KOPT-K1 (cell line): ENCODE measurements around the gene LRGUK.
"Not testable (repeated sequence)": the region's sequence is repeated elsewhere in the genome, so short reads cannot be mapped to it uniquely, and the experiment has no call there.

Experiments used
- H3K27ac ChIP-seq: fragments of 200-600 bp; sonication (generic); 2 replicates; pipeline ENCODE4 v1.5.1; 2016; ENCODE audit warnings: antibody characterized with exemption, mild to moderate bottlenecking, low read depth, low read length; ENCODE audit not compliant: poor library complexity, severe bottlenecking
- H3K36me3 ChIP-seq: fragments of 200-600 bp; sonication (generic); 2 replicates; pipeline ENCODE4 v1.5.1; 2017; ENCODE audit warnings: antibody characterized with exemption, mild to moderate bottlenecking, low read length, moderate library complexity; ENCODE audit not compliant: insufficient read depth
- H3K9me3 ChIP-seq: fragments of 200-600 bp; sonication (generic); 2 replicates; pipeline ENCODE4 v1.5.1; 2017; ENCODE audit warnings: antibody characterized with exemption, low read length, mild to moderate bottlenecking; ENCODE audit not compliant: insufficient read depth, poor library complexity, severe bottlenecking

Gene LRGUK

DNA sequence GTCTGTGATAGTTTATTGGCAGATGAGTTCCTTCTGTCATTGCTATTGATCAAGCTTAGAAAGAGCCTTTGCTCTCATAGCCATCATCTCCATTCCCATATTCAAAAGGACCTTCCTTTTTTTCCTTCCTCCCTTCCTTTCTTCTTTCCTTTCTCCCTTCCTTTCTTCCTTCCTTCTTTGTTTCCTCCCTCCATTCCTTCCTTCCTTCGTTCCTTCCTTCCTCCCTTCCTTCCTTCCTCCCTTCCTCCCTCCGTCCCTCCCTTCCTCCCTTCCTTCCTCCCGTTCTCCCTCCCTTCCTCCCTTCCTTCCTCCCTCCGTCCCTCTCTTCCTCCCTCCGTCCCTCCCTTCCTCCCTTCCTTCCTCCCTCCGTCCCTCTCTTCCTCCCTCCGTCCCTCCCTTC is 104.2 kb downstream of the LRGUK start:
- peaks cover 10% of the 10 kb centered on the region for H3K9me3 ChIP-seq
- H3K36me3 ChIP-seq, H3K27ac ChIP-seq: not testable (repeated sequence)

DNA sequence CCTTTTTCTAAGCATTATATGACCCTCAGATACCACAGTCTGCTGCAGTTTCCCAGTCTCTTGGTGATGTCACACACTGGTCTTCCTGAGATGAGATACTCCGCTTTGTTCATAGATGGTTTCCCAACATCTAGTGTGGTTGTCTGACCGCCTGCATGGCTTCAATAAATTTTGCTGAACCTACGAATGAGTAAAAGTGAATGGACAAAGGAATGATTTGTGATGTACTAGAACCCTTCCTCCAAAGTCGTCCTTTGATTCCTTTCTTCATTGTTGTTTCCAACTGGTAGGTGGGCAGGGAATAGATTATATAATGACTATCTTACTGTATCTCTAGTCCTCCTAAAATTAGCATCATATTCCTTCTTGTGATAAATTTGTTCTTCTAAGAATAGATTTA is 107.1 kb downstream of the LRGUK start:
- Histone ChIP-seq H3K9me3 (no peaks in the 10 kb centered on the region), H3K27ac (no peak overlapping the region), H3K36me3 (no peaks in the 10 kb centered on the region)

DNA sequence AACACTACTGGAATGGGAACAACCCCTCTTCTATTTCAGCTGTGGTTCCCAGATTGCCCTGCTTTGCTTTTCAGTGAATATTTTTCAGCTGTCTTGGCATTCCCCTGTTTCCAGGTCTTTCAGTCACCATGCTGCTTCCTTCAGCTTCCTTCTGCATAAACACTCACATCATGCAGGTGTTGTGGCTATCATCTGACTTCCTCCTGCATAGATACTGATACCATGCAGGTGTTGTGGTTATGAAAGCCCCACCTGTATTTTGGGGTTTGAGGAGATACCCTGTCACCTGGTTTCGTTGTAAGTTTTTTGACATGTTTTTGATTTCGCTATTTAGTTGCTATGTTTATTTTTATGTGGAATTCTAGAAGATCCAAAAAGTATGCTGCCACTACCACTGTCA is 118.1 kb downstream of the LRGUK start:
- Histone ChIP-seq H3K9me3 (no peaks in the 10 kb centered on the region), H3K27ac (no peak overlapping the region), H3K36me3 (no peaks in the 10 kb centered on the region)

DNA sequence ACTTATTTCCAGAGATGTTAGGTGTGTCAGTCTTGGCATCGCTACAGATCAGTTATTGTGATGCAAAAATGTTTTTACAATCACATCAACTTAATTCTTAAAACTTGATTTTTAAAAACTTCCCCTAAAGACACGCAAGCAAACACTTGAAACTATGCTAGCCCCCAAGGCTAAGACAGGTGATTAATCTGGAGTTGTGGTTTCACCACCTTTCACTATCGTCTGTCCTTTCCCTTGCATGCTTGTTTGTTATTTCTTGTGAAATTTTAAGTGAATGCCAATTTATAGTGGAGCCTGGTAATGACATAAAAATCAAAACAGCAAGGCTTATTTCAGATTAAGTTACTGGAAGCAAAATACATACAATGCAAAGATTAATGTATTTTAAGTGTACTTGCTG is 119.2 kb downstream of the LRGUK start:
- Histone ChIP-seq H3K27ac (no peak overlapping the region), H3K9me3 (no peaks in the 10 kb centered on the region), H3K36me3 (no peaks in the 10 kb centered on the region)

DNA sequence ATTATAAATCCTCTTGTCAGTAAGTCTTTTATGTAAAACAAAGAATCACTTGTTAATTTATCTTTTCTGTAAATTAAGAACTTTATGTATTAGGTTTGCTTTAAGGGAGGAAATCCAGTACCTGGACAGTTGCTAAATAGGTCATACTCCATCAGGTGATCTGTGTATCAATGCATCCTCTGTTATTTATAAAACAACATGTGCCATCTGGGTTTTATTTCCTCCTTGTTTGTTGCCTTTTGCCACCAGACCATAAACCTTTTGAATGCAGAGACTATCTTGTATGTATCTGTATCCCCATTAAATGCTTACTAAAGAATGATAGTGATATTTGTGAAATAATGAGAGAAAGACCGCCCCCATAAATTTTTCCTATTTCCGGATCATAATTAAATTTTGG is 119.6 kb downstream of the LRGUK start:
- Histone ChIP-seq H3K27ac (no peak overlapping the region), H3K36me3 (no peaks in the 10 kb centered on the region), H3K9me3 (no peaks in the 10 kb centered on the region)

DNA sequence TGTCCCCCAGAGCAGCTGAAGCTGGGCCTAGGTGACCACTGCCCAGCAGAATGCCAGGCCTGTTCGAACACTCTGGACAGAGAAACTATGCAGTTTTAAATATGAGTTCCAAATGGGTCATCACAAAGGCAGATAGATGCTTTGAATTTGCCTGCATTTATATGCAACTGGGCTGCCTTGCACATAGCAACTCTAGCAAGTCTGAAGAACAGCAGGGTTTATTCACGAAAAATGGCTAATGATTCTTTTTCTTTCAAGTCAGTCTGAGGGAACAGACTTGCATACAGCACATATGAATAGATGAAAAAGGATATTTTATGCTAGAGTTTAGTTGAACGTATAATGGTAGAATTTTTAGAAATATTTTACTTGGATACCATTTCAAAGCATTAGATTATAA is 121.1 kb downstream of the LRGUK start:
- H3K27ac ChIP-seq: no peak overlapping the region
- no peaks in the 10 kb centered on the region for H3K9me3 ChIP-seq
- no peaks in the 10 kb centered on the region for H3K36me3 ChIP-seq

DNA sequence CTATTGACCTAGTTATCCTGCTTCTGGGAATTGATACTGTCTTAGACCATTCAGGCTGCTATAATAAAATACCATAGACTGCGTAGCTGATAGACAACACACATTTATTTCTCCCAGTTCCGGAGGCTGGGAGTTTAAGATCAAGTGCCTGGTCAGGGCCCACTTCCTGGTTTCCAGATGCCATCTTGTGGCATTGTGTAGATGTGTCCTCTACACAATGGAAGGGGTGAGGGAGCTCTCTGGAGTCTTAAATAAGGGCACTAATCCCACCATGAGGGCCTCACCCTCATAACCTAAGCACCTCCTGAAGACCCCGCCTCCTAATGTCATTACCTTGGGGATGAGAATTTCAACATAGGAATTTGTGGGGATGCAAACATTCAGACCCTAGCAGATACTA is 127.2 kb downstream of the LRGUK start:
- peaks cover 5% of the 10 kb centered on the region for H3K9me3 ChIP-seq
- no peaks in the 10 kb centered on the region for H3K36me3 ChIP-seq
- no peak overlapping the region for H3K27ac ChIP-seq

DNA sequence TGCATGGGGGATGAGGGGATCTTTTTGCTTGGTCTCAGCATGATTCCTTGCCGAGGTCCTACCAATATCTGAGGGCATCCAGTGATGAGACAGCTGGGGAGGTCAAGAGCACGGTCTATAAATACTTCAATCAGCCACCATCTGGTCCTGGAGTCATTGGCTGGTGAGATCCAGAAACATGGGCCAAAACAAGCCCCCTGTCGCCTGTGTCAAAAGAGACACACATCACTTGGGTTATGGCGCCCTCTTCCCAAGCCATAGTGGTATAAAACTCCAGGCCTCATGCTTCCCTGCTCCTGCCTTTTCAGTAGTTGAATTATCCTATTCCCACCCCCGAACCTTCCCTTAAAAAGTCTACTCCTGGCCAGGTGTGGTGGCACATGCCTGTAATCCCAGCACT is 128.7 kb downstream of the LRGUK start:
- H3K36me3 ChIP-seq: no peaks in the 10 kb centered on the region
- H3K27ac ChIP-seq: no peak overlapping the region
- H3K9me3 ChIP-seq: peaks cover 5% of the 10 kb centered on the region

DNA sequence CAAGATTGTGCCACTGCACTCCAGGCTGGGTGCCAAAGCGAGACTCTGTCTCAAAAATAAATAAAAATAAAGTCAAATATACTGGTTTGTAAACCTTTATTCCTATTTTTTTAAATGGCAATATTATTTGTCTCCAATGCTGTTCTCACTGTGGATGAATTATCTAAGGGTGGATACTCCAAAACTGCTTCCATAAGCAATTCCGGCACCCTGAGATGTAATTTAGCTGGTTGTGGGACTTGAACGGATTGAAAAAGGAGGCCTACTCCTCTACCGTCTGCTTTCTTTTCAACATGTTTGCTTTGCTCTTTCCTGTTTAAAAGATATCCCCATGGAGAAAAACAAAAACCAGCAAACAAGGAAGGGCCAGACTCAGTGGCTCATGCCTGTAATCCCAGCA is 135.2 kb downstream of the LRGUK start:
- H3K9me3 ChIP-seq: peaks cover 5% of the 10 kb centered on the region
- H3K27ac ChIP-seq: no peak overlapping the region
- no peaks in the 10 kb centered on the region for H3K36me3 ChIP-seq

DNA sequence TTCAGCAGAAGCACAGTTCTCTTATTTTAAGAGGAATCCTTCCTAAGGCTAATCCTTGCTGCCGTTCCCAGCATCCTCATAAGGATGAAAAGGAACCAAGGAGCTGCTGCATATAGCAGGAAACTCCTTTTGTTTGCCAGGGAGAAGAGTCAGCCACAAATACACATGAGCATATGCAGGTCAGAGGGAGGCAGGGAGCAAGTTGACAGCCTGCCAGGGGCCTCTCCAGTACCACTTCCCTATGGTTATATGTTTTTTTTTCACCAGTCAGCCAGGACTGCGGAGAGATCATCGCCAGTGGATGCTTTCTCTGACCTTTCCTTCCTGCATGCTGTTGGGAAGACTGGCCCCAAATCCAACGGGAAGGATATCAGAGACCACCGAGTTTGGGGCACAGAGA is 149.8 kb downstream of the LRGUK start:
- Histone ChIP-seq H3K36me3 (no peaks in the 10 kb centered on the region), H3K9me3 (no peaks in the 10 kb centered on the region), H3K27ac (no peak overlapping the region)

DNA sequence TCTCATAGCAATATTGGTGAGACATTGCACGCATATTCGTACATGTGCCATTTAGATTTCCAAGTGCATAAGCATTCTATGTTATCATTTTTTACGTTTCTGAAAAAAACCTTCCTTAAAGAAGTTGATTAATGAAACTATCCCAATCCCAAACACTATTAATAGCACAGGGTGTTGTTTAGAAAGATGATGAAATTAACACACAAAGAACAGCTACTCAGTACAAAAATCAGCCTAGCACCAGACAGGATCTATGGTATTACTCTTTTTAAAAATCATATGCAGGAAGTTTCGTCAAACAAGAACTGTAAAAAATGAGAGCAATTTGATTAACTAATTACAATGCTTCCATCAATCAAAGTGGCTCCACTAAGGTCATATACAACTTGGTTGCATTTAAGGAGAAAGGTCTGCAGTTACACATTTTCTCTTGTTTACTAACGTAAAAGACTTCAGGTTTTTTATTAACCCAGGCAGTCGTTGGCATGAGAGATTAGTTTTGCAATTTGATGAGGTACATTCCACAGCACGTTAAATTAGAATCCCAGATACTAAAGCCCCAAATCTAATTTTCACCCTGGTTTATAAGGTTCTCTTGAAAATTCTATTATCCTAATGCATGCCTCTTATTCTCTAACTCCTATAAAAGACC is 151.5 kb downstream of the LRGUK start:
- no peaks in the 10 kb centered on the region for H3K36me3 ChIP-seq
- no peaks in the 10 kb centered on the region for H3K9me3 ChIP-seq
- no peak overlapping the region for H3K27ac ChIP-seq

DNA sequence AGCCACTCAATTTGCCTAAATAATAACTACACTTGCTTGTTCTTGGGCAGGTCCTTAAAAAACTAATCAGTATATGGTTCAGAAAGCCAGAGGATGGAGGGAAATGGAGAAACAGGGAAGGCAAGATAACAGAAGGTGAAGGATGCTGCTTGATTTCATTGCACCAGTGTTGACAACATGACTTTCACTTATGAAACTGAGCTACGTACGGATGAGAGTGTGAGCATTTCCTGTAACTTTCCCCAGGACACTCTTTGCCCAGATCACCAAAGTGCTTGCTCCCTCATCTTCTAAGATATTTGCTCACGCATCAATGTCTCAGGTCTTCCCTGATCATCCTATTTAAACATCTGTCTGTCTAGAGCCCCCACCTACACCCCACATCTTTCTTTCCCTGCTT is 152.2 kb downstream of the LRGUK start:
- H3K27ac ChIP-seq: no peak overlapping the region
- no peaks in the 10 kb centered on the region for H3K36me3 ChIP-seq
- H3K9me3 ChIP-seq: no peaks in the 10 kb centered on the region

DNA sequence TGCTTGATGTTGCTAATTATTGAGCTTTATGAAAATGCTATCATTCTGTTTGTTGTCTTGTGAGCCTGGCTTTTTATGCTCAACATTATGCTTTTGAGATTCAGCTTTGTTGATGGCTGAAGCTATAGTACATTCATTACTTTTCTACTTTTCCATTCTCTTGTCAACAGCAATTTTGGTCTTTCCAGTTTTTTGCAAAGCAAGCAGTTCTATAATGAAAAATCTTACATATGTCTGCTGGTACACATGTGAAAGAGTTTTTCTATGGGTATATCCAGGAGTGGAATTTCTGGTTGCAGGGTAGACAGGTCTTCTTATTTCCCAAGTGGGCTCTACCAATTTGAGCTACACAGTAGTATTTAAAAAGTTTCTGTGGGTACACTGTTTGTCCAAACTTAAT is 152.8 kb downstream of the LRGUK start:
- Histone ChIP-seq H3K9me3 (no peaks in the 10 kb centered on the region), H3K36me3 (no peaks in the 10 kb centered on the region), H3K27ac (no peak overlapping the region)

DNA sequence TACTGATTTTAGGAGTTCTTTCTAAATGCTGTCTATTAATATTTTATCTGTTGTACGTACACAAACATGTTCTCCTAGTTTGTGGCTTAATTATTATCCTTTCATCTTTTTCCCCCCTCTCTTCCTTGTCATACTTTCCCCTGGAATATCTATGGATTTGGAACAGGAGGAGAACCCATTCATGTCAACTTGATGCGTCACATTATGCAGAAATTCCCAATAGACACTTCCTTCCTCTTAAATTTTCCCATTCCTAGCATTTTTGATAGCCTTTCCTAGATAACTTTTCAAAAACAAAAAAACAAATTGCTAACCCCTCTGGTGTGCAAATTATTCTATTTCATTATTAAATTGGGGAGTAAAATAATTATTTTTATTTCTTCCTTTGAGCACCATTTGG is 153.4 kb downstream of the LRGUK start:
- Histone ChIP-seq H3K27ac (no peak overlapping the region), H3K9me3 (no peaks in the 10 kb centered on the region), H3K36me3 (no peaks in the 10 kb centered on the region)

DNA sequence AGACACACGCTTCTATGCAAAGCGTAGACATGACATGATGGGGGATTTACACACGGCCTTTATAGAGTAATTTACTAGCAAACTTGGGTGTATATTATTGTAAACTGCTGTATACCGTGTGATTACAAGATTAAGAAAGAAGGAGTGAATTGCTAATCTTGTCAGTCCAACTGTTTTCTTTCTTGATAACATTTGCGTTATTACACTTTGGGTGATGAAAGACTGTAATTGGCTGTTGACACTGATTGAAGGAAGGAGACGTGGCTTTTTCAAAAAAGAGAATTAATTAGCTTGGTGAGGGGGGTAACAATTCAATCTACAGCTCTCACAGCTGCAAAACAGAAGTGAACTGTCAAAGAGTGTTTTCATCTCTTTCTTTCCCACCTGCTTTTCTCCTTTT is 156.9 kb downstream of the LRGUK start:
- Histone ChIP-seq H3K36me3 (no peaks in the 10 kb centered on the region), H3K9me3 (no peaks in the 10 kb centered on the region), H3K27ac (no peak overlapping the region)

DNA sequence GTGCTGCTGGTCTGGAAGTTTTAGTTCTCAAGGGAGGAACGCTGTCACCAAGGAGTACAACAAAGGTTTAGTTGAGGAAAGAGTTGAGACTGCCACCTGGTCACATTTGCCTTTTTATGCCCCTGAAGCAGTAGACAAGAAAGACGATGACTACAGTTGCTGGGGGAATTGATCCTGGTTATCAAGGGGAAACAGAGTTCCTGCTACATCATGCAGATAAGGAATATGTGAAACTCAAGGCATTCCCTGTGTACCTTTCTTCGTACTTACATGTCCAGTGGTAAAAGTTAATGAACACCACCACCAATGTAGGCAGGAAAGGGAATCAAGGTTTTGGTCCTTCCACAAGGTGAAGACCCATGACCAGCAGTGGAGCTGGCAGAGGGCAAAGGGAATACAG is 157.8 kb downstream of the LRGUK start:
- Histone ChIP-seq H3K27ac (no peak overlapping the region), H3K9me3 (no peaks in the 10 kb centered on the region)

More for the DNA sequence above, 157.8 kb downstream of the LRGUK start:
- H3K36me3 ChIP-seq: no peaks in the 10 kb centered on the region
